Prostate gland (tissue), 2 donors: ENCODE results near the gene JMJD7. TPM values are rescaled to one million over a fixed set of nuclear protein-coding genes. Genes with fewer than 3 reads are reported as not detected.

Experiments
- DNase-seq: peaks from one replicate; pipeline ENCODE4 v3.0.0-alpha.2; 2019; ENCODE audit warnings: low spot score
- H3K27ac ChIP-seq, 2 donors: fragments of 200-600 bp; sonication (generic); 2 replicates each; pipeline ENCODE4 v1.5.1; 2017 to 2019
- H3K27me3 ChIP-seq: fragments of 200-600 bp; sonication (generic); replicated peaks from 2 replicates; pipeline ENCODE4 v1.5.1; 2019; ENCODE audit not compliant: insufficient read depth
- H3K36me3 ChIP-seq, 2 donors: fragments of 200-600 bp; sonication (generic); 1 replicate in 1 of 2; 2 replicates in 1 of 2; pipeline versions ENCODE4 v1.5.1 to v1.8.1; 2017 to 2019
- H3K4me1 ChIP-seq: fragments of 200-600 bp; sonication (generic); replicated peaks from 2 replicates; pipeline ENCODE4 v1.5.1; 2019
- H3K4me3 ChIP-seq, 2 donors: fragments of 200-600 bp; sonication (generic); 2 replicates each; pipeline ENCODE4 v1.5.1; 2017 to 2019
- H3K9me3 ChIP-seq: fragments of 200-600 bp; sonication (generic); 2 replicates; pipeline ENCODE4 v1.5.1; 2017
- POLR2A ChIP-seq: fragments of 450-650 bp; IDR thresholded peaks from one replicate; pipeline ENCODE4 v1.6.1; 2016; ENCODE audit warnings: antibody characterized with exemption, mild to moderate bottlenecking
- POLR2AphosphoS5 ChIP-seq: sonication (generic); formaldehyde crosslinking; IDR thresholded peaks from one replicate; pipeline ENCODE4 v1.6.1; 2017; ENCODE audit warnings: antibody characterized with exemption
- WGBS: methylation state at CpG from one replicate; pipeline ENCODE4 v1.1.5; 2018; 5-methylcytosine and 5-hydroxymethylcytosine counted together
- intact Hi-C: fragments of 100-400 bp; cut with DNase I; formaldehyde crosslinking; loops from one replicate; pipeline ENCODE4 v1.14.2; 2022
- total RNA-seq, 2 donors: library from RNA; depleted of rRNA; stranded (reverse); fragments of >200 nt; gene quantifications; one replicate each; pipeline ENCODE4 v1.1.0, GENCODE V29; 2016
- TF ChIP-seq, protein P1 (sequence below), 4 experiments: fragments of 200-600 bp in 2 of 4; fragments of 450-650 bp in 2 of 4; sonication (generic) in 2 of 4; IDR thresholded peaks; 1 replicate in 3 of 4; 2 replicates in 1 of 4; pipeline ENCODE4 v1.5.1; 2016 to 2019; ENCODE audit warnings: antibody characterized with exemption in 4 of 4, mild to moderate bottlenecking in 2 of 4, moderate library complexity in 2 of 4

JMJD7 gene
- total RNA-seq, 2 donors from 2014 or later: 20.7 to 56.6 TPM

DNA sequence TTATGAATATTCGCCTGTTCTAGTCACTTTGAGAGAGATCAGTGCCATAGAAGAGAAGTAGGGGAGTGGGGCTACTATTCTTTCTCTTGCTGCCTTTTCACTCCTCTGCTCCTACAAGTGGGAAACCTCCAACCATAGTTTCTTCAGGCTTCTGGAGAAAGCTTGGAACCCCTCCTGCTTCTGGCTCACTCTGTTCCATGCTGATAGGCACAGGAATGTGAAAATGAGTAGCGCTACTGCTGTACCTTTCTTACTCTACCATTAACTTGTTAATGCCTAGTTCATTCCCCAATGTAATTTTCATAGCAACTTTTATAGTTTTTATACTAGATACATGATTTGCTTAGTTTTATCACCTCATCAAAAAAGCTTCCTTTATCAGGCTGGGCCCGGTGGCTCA is 26.7 kb upstream of the JMJD7 start:
- H3K36me3 ChIP-seq: no peaks in the 10 kb centered on the region
- WGBS: 62% methylated on average over 3 of the region's 3 CpGs
- H3K4me1 ChIP-seq: no peaks in the 10 kb centered on the region
- H3K27ac ChIP-seq: no peak overlapping the region
- H3K9me3 ChIP-seq: no peaks in the 10 kb centered on the region
- no peak overlapping the region for H3K4me3 ChIP-seq
- intact Hi-C loops: no loop called here
- no peak for DNase-seq
- no peak for TF ChIP-seq POLR2A
- no peak for TF ChIP-seq POLR2AphosphoS5
- TF ChIP-seq, protein P1, sequence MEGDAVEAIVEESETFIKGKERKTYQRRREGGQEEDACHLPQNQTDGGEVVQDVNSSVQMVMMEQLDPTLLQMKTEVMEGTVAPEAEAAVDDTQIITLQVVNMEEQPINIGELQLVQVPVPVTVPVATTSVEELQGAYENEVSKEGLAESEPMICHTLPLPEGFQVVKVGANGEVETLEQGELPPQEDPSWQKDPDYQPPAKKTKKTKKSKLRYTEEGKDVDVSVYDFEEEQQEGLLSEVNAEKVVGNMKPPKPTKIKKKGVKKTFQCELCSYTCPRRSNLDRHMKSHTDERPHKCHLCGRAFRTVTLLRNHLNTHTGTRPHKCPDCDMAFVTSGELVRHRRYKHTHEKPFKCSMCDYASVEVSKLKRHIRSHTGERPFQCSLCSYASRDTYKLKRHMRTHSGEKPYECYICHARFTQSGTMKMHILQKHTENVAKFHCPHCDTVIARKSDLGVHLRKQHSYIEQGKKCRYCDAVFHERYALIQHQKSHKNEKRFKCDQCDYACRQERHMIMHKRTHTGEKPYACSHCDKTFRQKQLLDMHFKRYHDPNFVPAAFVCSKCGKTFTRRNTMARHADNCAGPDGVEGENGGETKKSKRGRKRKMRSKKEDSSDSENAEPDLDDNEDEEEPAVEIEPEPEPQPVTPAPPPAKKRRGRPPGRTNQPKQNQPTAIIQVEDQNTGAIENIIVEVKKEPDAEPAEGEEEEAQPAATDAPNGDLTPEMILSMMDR (IDR thresholded peaks at IDR 0.05): no peak
- no peaks in the 10 kb centered on the region for H3K27me3 ChIP-seq

DNA sequence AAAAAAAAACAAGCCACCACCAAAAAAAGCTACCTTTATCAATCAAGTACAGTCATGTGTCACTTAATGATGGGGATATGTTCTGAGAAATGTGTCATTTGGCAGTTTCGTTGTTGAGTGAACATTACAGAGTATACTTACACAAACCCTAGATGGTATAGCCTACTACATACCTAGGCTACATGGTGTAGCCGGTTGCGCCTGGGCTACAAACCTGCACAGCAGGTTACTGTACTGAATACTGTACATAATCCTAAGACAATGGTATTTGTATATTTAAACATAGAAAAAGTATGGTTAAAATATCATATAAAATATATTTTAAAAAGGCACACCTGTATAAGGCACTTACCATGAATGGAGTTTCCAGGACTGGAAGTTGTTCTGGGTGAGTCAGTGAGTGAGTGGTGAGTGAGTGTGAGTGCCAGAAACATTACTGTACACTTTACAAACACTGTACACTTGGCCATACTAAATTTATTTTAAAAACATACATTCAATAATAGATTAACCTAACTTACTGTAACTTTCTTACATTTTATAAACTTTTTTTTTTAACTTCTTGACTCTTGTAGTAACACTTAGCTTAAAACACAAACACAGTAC is 25.9 kb upstream of the JMJD7 start:
- TF ChIP-seq, protein P1 (IDR thresholded peaks at IDR 0.05): no peak
- TF ChIP-seq POLR2AphosphoS5 (no peak), POLR2A (no peak)
- Histone ChIP-seq H3K36me3 (no peaks in the 10 kb centered on the region), H3K27ac (no peak overlapping the region), H3K4me1 (no peaks in the 10 kb centered on the region), H3K9me3 (no peaks in the 10 kb centered on the region), H3K4me3 (no peak overlapping the region), H3K27me3 (no peaks in the 10 kb centered on the region)
- intact Hi-C loops: no loop called here
- 86% methylated on average over 3 of the region's 3 CpGs for WGBS
- no peak for DNase-seq

DNA sequence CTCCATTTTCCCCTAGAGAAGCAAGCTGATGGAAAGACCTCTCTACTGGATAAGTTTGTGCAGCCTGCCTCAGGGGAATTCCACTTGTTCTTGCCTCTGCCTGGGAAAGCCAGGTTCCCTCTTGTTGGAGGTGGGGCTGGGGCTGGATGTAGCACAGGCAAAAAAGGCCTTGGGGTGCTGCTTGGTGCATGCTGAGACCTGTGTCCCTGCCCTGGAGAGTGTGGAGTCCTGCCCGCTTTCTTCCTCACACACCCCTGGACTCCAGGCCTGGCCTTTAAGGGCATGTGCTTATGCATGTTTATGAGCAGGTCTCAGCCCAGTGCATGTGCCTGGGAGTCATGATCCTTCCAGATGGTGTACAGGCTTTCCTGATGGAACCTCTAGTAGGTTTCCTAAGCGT is 23.5 kb upstream of the JMJD7 start:
- Histone ChIP-seq H3K9me3 (no peaks in the 10 kb centered on the region), H3K4me1 (no peaks in the 10 kb centered on the region), H3K27ac (peak overlapping the region in 1 of 2 donors; percentile 34), H3K27me3 (no peaks in the 10 kb centered on the region), H3K36me3 (no peaks in the 10 kb centered on the region), H3K4me3 (no peak overlapping the region)
- WGBS: 60% methylated on average over 2 of the region's 2 CpGs
- DNase-seq: peak; percentile 69
- TF ChIP-seq POLR2AphosphoS5: peak; percentile 11
- no peak for TF ChIP-seq POLR2A
- TF ChIP-seq, protein P1 (IDR thresholded peaks at IDR 0.05): no peak
- intact Hi-C loops: no loop called here

DNA sequence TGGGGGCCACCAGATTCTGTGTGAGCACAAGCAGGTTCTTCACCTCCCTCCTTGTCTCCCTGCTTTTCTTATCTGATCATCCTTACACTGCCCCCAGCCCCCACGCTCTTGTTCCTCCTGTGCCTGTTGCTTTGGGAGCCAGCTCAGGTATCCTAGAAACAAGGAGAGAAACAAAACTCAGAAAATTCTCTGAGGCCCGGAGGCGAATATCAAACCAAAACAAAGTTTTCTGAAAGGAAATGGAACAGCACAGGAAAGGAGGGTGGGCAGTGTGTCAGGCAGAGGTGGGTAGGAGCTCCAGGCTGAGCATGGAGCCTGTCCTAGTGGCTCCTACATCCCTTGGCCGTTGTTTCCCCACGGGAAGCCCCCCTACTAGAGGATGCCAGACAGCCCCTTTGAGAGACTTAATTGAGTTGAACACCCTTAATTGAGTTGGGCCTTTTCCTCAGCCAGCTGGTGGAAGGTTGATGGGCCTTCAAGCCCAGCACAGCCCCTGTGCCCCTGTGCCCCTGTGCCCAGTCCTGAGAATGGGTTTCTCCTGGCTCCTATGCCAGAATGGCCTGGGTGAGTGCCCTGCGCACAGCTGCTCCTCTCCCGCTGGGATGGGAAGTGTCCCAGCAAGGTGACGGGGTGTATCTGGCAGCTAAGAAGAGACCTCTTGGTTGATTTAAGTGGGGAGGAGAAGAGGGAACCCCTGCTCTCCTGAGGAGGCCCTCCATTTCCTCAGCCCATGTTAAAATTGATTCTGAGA is 22.8 kb upstream of the JMJD7 start:
- no peaks in the 10 kb centered on the region for H3K27me3 ChIP-seq
- TF ChIP-seq POLR2A (no peak), POLR2AphosphoS5 (no peak)
- TF ChIP-seq, protein P1 (IDR thresholded peaks at IDR 0.05): no peak
- H3K4me1 ChIP-seq: no peaks in the 10 kb centered on the region
- H3K27ac ChIP-seq: peak overlapping the region in 1 of 2 donors; percentile 34
- WGBS: 62% methylated on average over 8 of the region's 8 CpGs
- H3K9me3 ChIP-seq: no peaks in the 10 kb centered on the region
- DNase-seq: no peak
- no peak overlapping the region for H3K4me3 ChIP-seq
- intact Hi-C loops: no loop called here
- no peaks in the 10 kb centered on the region for H3K36me3 ChIP-seq

DNA sequence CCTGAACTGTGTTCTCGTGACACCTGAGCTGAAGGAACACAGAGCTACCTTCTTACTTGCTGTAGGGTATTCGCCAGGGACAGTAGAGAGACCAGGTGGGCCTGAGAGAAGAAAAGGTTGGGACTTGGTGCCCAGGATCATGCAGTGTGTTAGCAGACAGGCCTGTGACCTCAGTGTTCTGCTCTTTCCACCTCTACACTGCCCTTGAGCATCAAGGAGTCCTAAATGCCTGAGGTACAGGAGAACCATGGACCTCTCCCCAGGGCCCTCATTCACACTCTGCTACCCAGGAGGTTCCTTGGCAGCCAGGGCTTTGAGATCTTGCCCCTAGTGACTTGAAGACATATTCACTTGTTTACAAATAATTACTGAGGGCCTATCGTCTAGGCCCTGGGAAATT is 22.2 kb upstream of the JMJD7 start:
- Histone ChIP-seq H3K4me1 (no peaks in the 10 kb centered on the region), H3K36me3 (no peaks in the 10 kb centered on the region), H3K27ac (peak overlapping the region in 1 of 2 donors; percentile 34), H3K9me3 (no peaks in the 10 kb centered on the region), H3K4me3 (no peak overlapping the region), H3K27me3 (no peaks in the 10 kb centered on the region)
- DNase-seq: no peak
- intact Hi-C loops: no loop called here
- WGBS: 75% methylated on average over 3 of the region's 3 CpGs
- TF ChIP-seq POLR2A (no peak), POLR2AphosphoS5 (no peak)
- TF ChIP-seq, protein P1 (IDR thresholded peaks at IDR 0.05): no peak
